GM12872 (cell line): ENCODE measurements around the gene RICTOR.

Experiments used
- TF ChIP-seq, protein P1 (sequence below): IDR thresholded peaks from 3 replicates; pipeline ENCODE4 v1.5.1; 2011; ENCODE audit warnings: low read depth, mild to moderate bottlenecking, low read length, moderate library complexity; ENCODE audit not compliant: insufficient read depth

RICTOR gene

DNA sequence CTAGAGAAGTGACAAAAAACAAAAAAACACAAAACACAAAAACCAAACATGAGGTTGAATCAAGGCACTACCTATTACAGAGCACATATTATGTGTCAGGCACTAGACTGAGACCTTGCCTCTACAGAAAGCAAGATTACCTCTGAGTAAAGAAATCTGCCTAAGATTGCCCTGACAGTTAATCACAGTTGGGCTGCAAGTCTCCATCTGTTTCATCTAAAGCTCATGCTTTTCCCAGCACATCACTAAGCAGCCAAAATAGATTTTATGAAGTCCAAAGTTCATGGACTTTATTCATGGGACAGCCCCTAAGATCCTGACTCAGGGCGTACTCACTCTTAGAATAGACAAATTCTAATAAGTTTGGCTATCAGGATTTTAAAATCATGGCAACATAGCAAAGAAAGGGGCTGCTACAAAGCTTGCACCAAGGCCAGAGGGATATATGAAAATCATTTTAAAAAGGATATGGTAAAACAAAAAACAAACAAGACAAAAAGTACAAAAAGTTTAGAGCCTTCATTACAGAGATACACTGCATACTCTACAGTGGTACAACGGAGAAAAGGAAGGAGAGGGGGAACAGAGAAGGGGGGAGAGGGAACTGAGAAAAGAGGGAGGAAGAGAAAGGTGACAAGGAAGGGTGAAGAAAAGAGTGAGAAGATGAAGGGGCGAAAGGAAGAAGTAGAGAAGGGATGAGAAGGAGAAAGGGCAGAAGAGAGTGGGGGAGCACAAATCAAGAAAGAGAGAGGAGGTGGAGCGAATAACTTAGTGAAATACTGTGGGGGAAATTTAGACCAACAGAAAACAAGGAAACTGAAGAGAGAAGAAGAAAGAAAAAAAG lies 58.2 kb downstream of the RICTOR start:
- TF ChIP-seq, protein P1, sequence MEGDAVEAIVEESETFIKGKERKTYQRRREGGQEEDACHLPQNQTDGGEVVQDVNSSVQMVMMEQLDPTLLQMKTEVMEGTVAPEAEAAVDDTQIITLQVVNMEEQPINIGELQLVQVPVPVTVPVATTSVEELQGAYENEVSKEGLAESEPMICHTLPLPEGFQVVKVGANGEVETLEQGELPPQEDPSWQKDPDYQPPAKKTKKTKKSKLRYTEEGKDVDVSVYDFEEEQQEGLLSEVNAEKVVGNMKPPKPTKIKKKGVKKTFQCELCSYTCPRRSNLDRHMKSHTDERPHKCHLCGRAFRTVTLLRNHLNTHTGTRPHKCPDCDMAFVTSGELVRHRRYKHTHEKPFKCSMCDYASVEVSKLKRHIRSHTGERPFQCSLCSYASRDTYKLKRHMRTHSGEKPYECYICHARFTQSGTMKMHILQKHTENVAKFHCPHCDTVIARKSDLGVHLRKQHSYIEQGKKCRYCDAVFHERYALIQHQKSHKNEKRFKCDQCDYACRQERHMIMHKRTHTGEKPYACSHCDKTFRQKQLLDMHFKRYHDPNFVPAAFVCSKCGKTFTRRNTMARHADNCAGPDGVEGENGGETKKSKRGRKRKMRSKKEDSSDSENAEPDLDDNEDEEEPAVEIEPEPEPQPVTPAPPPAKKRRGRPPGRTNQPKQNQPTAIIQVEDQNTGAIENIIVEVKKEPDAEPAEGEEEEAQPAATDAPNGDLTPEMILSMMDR: no peak

DNA sequence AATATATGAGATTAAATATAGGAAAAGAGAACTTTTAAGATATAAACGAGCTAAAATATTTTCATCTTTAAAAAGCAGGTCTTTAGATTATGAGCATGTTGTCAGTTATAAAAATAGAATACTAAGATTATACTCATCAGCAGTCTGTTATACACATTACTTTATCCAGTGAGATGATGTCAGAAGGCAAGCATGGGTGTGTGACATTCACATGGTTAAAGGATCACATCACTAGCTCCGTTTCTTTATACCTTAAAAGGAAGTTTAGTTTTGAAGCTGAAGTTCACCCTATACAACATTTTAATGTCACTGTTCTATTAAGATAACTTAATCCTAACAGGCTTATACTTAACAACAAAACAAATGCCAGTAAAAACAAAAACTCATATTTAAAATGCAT lies 59.6 kb downstream of the RICTOR start:
- TF ChIP-seq, protein P1: no peak

DNA sequence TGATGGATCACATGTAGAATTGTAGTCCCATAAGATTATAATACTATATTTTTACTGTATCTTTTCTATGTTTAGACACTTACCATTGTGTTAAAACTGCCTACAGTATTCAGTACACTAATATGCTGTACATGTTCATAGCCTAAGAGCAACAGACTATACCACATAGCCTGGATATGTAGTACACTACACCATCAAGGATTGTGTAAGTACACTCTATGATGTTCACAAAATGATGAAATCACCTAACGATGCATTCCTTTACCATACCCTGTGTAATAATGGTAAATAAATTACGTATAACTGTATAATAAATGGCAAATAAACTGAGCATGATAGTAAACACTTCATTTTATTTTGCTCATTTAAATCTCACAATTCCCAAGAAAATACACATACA lies 60.3 kb downstream of the RICTOR start:
- TF ChIP-seq, protein P1: no peak

DNA sequence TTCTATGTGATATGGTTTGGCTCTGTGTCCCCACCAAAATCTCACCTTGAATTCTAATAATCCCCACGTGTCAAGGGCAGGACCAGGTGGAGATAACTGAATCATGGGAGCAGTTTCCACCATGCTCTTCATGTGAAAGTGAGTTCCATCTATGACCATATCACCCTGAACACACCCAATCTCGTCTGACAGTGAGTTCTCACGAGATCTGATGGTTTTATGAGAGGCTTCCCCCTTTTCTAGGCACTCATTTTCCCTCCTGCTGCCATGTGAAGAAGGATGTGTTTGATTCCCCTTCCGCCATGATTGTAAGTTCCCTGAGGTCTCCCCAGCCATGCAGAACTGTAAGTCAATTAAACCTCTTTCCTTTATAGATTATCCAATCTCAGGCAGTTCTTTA lies 64.2 kb downstream of the RICTOR start:
- TF ChIP-seq, protein P1: no peak

DNA sequence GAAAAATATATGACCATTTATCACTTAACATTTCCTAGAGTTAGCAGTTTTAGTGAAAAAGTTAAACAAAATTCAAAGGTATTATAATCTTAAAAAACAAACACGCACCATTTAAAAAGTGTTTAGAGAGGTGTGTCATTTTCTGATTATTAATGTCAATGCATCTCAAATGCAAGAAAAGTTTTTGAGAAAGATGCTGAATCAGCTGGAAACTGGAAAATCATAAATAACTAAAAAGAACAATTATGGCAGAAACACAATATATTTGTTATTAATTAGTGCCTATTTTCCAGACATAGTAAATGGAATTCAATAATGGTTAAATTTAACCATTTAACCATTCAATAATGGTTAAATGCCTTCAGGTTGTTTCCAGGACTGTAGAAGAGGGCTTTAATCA lies 64.9 kb downstream of the RICTOR start:
- TF ChIP-seq, protein P1: no peak

DNA sequence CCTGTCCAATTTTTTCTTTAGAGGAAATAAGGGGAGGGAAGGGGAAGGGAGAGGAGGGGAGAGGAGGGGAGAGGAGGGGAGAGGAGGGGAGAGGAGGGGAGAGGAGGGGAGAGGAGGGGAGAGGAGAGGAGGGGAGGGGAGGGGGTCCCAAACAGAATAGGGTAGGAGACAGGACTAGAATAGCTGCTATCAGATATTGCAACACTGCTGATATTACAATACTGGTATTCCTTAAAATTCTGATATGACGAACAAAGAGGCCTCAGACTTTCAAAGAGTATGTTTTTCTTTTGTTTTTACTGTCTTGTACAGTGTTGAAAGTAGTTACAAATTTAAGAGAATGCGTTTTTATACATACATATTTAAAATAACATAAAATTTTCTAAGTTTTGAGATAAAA lies 67.5 kb downstream of the RICTOR start:
- TF ChIP-seq, protein P1: no peak

DNA sequence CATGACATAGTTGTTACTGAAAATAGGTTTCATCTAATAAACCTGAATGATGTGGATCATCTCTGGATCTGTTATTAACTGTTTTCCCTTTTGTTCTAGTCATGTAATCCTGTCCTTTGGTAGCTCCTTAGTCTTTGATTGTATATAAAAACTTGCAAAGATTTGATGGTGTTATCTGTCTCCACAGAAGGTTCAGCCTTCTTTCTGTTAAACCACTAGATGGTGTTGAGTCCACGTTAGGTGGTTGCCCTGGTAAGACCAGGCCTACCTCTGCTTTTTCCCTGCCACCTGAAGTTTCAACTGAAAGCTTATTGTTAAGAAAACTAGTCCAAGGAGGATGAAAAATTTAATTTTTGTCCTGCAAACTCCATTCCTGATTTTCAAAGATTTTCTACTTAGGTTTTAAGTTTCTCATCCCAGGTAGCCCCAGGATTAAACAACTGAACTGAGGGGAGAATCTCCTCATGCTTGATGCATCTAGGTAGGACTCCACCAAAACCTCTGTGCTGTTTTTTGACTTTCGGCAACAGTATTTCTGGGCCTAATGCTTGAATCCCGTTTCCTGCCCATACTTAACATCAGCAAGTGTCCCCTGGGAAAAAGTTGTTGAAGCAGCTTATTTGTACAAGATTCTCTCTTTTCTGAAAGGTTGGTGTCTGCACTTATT lies 68.5 kb downstream of the RICTOR start:
- TF ChIP-seq, protein P1: 0 out of 3 replicates have a peak, but pooled peaks have one; percentile 25
